ENCODE data around the gene DENND5A.

DNA sequence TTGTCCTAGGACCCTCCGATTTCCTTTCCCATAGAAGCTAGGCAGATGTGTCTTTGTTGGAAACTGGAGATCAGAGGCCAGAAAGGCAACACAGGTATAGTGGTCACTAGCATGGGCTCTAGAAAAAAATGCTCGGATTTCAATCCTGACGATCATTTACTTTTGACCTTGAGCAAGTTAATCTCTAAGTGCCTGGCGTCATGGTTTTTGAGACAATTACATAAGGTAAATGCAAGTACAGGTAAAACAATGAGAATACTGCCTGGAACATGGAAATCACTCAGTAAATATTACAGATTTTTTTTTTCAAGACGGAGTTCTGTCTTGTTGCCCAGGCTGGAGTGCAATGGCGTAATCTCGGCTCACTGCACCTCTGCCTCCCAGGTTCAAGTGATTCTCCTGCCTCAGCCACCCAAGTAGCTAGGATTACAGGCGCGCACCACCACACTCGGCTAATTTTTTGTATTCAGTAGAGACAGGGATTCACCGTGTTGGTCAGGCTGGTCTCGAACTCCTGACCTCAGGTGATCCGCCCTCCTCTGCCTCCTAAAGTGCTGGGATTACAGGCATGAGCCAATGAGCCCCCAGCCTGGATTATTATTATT is 1.1 kb upstream of the DENND5A start:
- TF ChIP-seq POLR2AphosphoS5 (IDR thresholded peaks at IDR 0.05; ENCODE audit: low read depth, low read length) (no peak), SIN3A (IDR thresholded peaks at IDR 0.05; ENCODE audit: borderline replicate concordance, insufficient read depth, low read depth, low read length) (no peak)
- TF ChIP-seq, protein P1, sequence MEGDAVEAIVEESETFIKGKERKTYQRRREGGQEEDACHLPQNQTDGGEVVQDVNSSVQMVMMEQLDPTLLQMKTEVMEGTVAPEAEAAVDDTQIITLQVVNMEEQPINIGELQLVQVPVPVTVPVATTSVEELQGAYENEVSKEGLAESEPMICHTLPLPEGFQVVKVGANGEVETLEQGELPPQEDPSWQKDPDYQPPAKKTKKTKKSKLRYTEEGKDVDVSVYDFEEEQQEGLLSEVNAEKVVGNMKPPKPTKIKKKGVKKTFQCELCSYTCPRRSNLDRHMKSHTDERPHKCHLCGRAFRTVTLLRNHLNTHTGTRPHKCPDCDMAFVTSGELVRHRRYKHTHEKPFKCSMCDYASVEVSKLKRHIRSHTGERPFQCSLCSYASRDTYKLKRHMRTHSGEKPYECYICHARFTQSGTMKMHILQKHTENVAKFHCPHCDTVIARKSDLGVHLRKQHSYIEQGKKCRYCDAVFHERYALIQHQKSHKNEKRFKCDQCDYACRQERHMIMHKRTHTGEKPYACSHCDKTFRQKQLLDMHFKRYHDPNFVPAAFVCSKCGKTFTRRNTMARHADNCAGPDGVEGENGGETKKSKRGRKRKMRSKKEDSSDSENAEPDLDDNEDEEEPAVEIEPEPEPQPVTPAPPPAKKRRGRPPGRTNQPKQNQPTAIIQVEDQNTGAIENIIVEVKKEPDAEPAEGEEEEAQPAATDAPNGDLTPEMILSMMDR (IDR thresholded peaks at IDR 0.05) = no peak
- TF ChIP-seq, protein P2, sequence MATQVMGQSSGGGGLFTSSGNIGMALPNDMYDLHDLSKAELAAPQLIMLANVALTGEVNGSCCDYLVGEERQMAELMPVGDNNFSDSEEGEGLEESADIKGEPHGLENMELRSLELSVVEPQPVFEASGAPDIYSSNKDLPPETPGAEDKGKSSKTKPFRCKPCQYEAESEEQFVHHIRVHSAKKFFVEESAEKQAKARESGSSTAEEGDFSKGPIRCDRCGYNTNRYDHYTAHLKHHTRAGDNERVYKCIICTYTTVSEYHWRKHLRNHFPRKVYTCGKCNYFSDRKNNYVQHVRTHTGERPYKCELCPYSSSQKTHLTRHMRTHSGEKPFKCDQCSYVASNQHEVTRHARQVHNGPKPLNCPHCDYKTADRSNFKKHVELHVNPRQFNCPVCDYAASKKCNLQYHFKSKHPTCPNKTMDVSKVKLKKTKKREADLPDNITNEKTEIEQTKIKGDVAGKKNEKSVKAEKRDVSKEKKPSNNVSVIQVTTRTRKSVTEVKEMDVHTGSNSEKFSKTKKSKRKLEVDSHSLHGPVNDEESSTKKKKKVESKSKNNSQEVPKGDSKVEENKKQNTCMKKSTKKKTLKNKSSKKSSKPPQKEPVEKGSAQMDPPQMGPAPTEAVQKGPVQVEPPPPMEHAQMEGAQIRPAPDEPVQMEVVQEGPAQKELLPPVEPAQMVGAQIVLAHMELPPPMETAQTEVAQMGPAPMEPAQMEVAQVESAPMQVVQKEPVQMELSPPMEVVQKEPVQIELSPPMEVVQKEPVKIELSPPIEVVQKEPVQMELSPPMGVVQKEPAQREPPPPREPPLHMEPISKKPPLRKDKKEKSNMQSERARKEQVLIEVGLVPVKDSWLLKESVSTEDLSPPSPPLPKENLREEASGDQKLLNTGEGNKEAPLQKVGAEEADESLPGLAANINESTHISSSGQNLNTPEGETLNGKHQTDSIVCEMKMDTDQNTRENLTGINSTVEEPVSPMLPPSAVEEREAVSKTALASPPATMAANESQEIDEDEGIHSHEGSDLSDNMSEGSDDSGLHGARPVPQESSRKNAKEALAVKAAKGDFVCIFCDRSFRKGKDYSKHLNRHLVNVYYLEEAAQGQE (IDR thresholded peaks at IDR 0.05; ENCODE audit: insufficient read depth in 1 of 2, low read depth in 2 of 2, low read length in 1 of 2) = no peak

Data from Panc1 (cell line).